HCT116 (cell line): Measurements from ENCODE around the gene ASB6. TPM values are rescaled to one million over a fixed set of nuclear protein-coding genes. Genes with fewer than 3 reads are reported as not detected.

Experiments
- ATAC-seq: fragments of 200-7000 bp; cut with Tn5 transposase; 2 replicates; pipeline ENCODE4 v1.9.1; 2020; ENCODE audit warnings: mild to moderate bottlenecking, moderate library complexity
- BruUV-seq: library from RNA; stranded (reverse); fragments of 400-500 nt; replicated peaks from 2 replicates; lab custom pipeline; 2021; lab: Mats Ljungman, UMichigan
- CTCF ChIA-PET: fragments of 300-600 bp; sonication (Branson Sonifier 250); formaldehyde crosslinking; loops from one replicate; lab custom pipeline; 2021; ENCODE audit warnings: antibody characterized with exemption; lab: Charles Lee
- POLR2A ChIA-PET: fragments of 300-600, 350-600 bp; sonication (Branson Sonifier 250); formaldehyde crosslinking; loops from one replicate; lab custom pipeline; 2021; ENCODE audit warnings: antibody characterized with exemption; lab: Charles Lee
- RAD21 ChIA-PET, 2 experiments: fragments of 300-600 bp; sonication (Branson Sonifier 250); formaldehyde crosslinking; loops; one replicate each; lab custom pipeline; 2023; ENCODE audit warnings: low total read pairs in 2 of 2; ENCODE audit not compliant: uncharacterized antibody in 2 of 2, unreplicated experiment in 2 of 2, low non-redundant PET in 1 of 2; lab: Charles Lee
- DNase-seq: peaks from one replicate; pipeline ENCODE4 v3.0.0-alpha.2; 2010; ENCODE audit warnings: low read depth, low spot score
- H2AFZ ChIP-seq: fragments of 200-600 bp; shearing (Covaris generic), sonication (generic); 2 replicates; pipeline ENCODE4 v1.6.1; 2017; ENCODE audit warnings: low read depth, mixed run types, mixed read lengths, antibody characterized with exemption, low read length; ENCODE audit not compliant: poor library complexity, severe bottlenecking
- H3K27ac ChIP-seq: 2 replicates; pipeline ENCODE4 v1.5.1; 2012; ENCODE audit warnings: low read depth, low read length
- H3K27me3 ChIP-seq: fragments of 200-600 bp; sonication (generic); 2 replicates; pipeline ENCODE4 v1.6.1; 2016; ENCODE audit warnings: mixed run types, low read length, mixed read lengths; ENCODE audit not compliant: insufficient read depth
- H3K36me3 ChIP-seq, 2 experiments: fragments of 200-500 bp in 1 of 2; fragments of 200-600 bp in 1 of 2; sonication (Bioruptor generic) in 1 of 2; sonication (generic) in 1 of 2; 2 replicates each; pipeline versions ENCODE4 v1.5.1 to v1.6.1; 2014 to 2016; ENCODE audit warnings: low read length in 2 of 2, inconsistent platforms in 1 of 2, mixed read lengths in 1 of 2, mixed run types in 1 of 2; ENCODE audit not compliant: insufficient read depth in 2 of 2, control insufficient read depth in 1 of 2
- H3K4me1 ChIP-seq, 2 experiments: fragments of 200-600 bp in 1 of 2; sonication (generic) in 1 of 2; 2 replicates each; pipeline versions ENCODE4 v1.5.1 to v1.6.1; 2012 to 2017; ENCODE audit warnings: low read length in 2 of 2, inconsistent platforms in 1 of 2, mild to moderate bottlenecking in 1 of 2, mixed read lengths in 1 of 2, mixed run types in 1 of 2, moderate library complexity in 1 of 2; ENCODE audit not compliant: insufficient read depth in 2 of 2, control insufficient read depth in 1 of 2
- H3K4me2 ChIP-seq: fragments of 200-600 bp; sonication (generic); 2 replicates; pipeline ENCODE4 v1.6.1; 2017; ENCODE audit warnings: mixed run types, low read length, mixed read lengths
- H3K4me3 ChIP-seq, 2 experiments: fragments of 200-600 bp in 1 of 2; sonication (generic) in 1 of 2; replicated peaks in 1 of 2; 2 replicates each; pipeline ENCODE4 v1.5.1; 2011 to 2016; ENCODE audit warnings: low read length in 2 of 2, control low read depth in 1 of 2, low read depth in 1 of 2, mild to moderate bottlenecking in 1 of 2, mixed read lengths in 1 of 2, mixed run types in 1 of 2
- H3K79me2 ChIP-seq: fragments of 200-600 bp; sonication (generic); 2 replicates; pipeline ENCODE4 v1.6.1; 2017; ENCODE audit warnings: mild to moderate bottlenecking, mixed run types, low read length, moderate library complexity, mixed read lengths; ENCODE audit not compliant: insufficient read depth
- H3K9ac ChIP-seq: fragments of 200-600 bp; sonication (generic); 2 replicates; pipeline ENCODE4 v1.6.1; 2016; ENCODE audit warnings: low read length, mixed read lengths
- H3K9me2 ChIP-seq: fragments of 200-600 bp; sonication (generic), shearing (Covaris generic); 2 replicates; pipeline ENCODE4 v1.6.1; 2017; ENCODE audit warnings: mixed run types, mild to moderate bottlenecking, moderate library complexity; ENCODE audit not compliant: insufficient read depth
- H3K9me3 ChIP-seq, 2 experiments: fragments of 200-500 bp in 1 of 2; fragments of 200-600 bp in 1 of 2; sonication (Bioruptor generic) in 1 of 2; sonication (generic) in 1 of 2; 2 replicates each; pipeline ENCODE4 v1.6.1; 2014 to 2017; ENCODE audit warnings: low read length in 2 of 2, mixed read lengths in 2 of 2, inconsistent platforms in 1 of 2, low read depth in 1 of 2, mild to moderate bottlenecking in 1 of 2, mixed run types in 1 of 2, moderate library complexity in 1 of 2; ENCODE audit not compliant: control insufficient read depth in 1 of 2, insufficient read depth in 1 of 2
- H4K20me1 ChIP-seq: fragments of 200-600 bp; sonication (generic), shearing (Covaris generic); 2 replicates; pipeline ENCODE4 v1.6.1; 2017; ENCODE audit warnings: mixed run types, mild to moderate bottlenecking, moderate library complexity; ENCODE audit not compliant: insufficient read depth
- CEBPB ChIP-seq: IDR thresholded peaks from 2 replicates; pipeline ENCODE4 v1.6.1; 2012; ENCODE audit warnings: low read depth
- ELF1 ChIP-seq: IDR thresholded peaks from 2 replicates; pipeline ENCODE4 v1.6.1; 2012; ENCODE audit warnings: low read depth, borderline replicate concordance
- EZH2phosphoT487 ChIP-seq: fragments of 200-600 bp; IDR thresholded peaks from 2 replicates; pipeline ENCODE4 v1.6.1; 2018; ENCODE audit warnings: antibody characterized with exemption, borderline replicate concordance
- POLR2AphosphoS5 ChIP-seq: IDR thresholded peaks from 2 replicates; pipeline ENCODE4 v1.6.1; 2011; ENCODE audit warnings: mild to moderate bottlenecking, low read depth, low read length, moderate library complexity
- RAD21 ChIP-seq: IDR thresholded peaks from 2 replicates; pipeline ENCODE4 v1.6.1; 2012; ENCODE audit warnings: low read depth, mild to moderate bottlenecking
- SIN3A ChIP-seq: IDR thresholded peaks from 2 replicates; pipeline ENCODE4 v1.6.1; 2012; ENCODE audit warnings: low read depth
- ZFX ChIP-seq: fragments of 450-650 bp; IDR thresholded peaks from 2 replicates; pipeline ENCODE4 v1.6.1; 2017
- intact Hi-C: fragments of 100-400 bp; cut with micrococcal nuclease; formaldehyde crosslinking; loops from 2 replicates; pipeline ENCODE4 v1.10.0; 2022
- total RNA-seq: library from RNA; stranded (reverse); gene quantifications from one replicate; pipeline ENCODE4 v1.2.1, GENCODE V29; 2021; ENCODE audit not compliant: unreplicated experiment

The ASB6 gene
- total RNA-seq, 1 experiment from 2014 or later = 21.6 TPM

- H3K4me3 ChIP-seq = peak overlapping the region; percentile 85 to 95
- H3K9me3 ChIP-seq = no peaks in the 10 kb centered on the region
- peak overlapping the region; percentile 97 for H3K4me2 ChIP-seq
- no peak for ATAC-seq
- intact Hi-C loops = loop anchor here (5.0 kb wide), 1 partner anchor 87 kb away; no protein-coding TSS in a partner anchor
- no peaks in the 10 kb centered on the region for H3K9me2 ChIP-seq
- peaks cover 10 to 17% of the 10 kb centered on the region in 2 experiments; a peak in 3 of 4 replicates for H3K4me1 ChIP-seq
- peaks cover 51% of the 10 kb centered on the region for H3K79me2 ChIP-seq
- DNase-seq = no peak
- peak overlapping the region; percentile 79 for H3K9ac ChIP-seq
- TF ChIP-seq SIN3A = no peak
- TF ChIP-seq ZFX = no peak
- TF ChIP-seq EZH2phosphoT487 = no peak
- no peak for TF ChIP-seq POLR2AphosphoS5
- TF ChIP-seq ELF1 = no peak
- no peak for TF ChIP-seq RAD21
- peaks cover 9 to 17% of the 10 kb centered on the region in 2 experiments; a peak in 3 of 4 replicates for H3K36me3 ChIP-seq
- ChIA-PET POLR2A (no interaction called here), RAD21 (no interaction called here), CTCF (interaction anchor here (0.9 to 2.6 kb wide), 5 partner anchors 12 to 509 kb away, joined by 3 to 7 read pairs (median 4); no protein-coding TSS in a partner anchor)
- no peak overlapping the region for H2AFZ ChIP-seq
- BruUV-seq = no TSS peak
- H3K27ac ChIP-seq = no peak overlapping the region; the same call in 1 of the 2 replicates
- no peaks in the 10 kb centered on the region for H3K27me3 ChIP-seq
- no peaks in the 10 kb centered on the region for H4K20me1 ChIP-seq
Observed at GRCh38 chr9:129640086-129640870, 1.7 kb downstream of the ASB6 start.

- no peaks in the 10 kb centered on the region for H3K9me3 ChIP-seq
- ChIA-PET RAD21 (no interaction called here), POLR2A (no interaction called here), CTCF (interaction anchor here (0.9 to 2.6 kb wide), 5 partner anchors 11 to 508 kb away, joined by 3 to 7 read pairs (median 4); no protein-coding TSS in a partner anchor)
- no peak for TF ChIP-seq CEBPB
- intact Hi-C loops = loop anchor here (5.0 kb wide), 1 partner anchor 88 kb away; no protein-coding TSS in a partner anchor
- no peak for DNase-seq
- peaks cover 56% of the 10 kb centered on the region for H3K79me2 ChIP-seq
- no peak overlapping the region for H3K9ac ChIP-seq
- no peaks in the 10 kb centered on the region for H4K20me1 ChIP-seq
- H3K4me2 ChIP-seq = no peak overlapping the region
- ATAC-seq = no peak
- H3K27me3 ChIP-seq = no peaks in the 10 kb centered on the region
- no TSS peak for BruUV-seq
- H3K9me2 ChIP-seq = no peaks in the 10 kb centered on the region
- no peak overlapping the region for H3K27ac ChIP-seq
- no peak overlapping the region for H3K4me3 ChIP-seq
- peaks cover 14 to 22% of the 10 kb centered on the region in 2 experiments for H3K36me3 ChIP-seq
- peaks cover 10 to 17% of the 10 kb centered on the region in 2 experiments; a peak in 3 of 4 replicates for H3K4me1 ChIP-seq
- H2AFZ ChIP-seq = no peak overlapping the region
Observed at GRCh38 chr9:129639756-129640085, 2.2 kb downstream of the ASB6 start.
